GM12892 (cell line): ENCODE results near the gene VPS51.

Experiments
- POLR2A ChIP-seq: IDR thresholded peaks from 2 replicates; pipeline ENCODE4 v1.6.1; 2011; ENCODE audit warnings: low read depth, low read length, control low read depth
- POLR2AphosphoS5 ChIP-seq: IDR thresholded peaks from 2 replicates; pipeline ENCODE4 v1.6.1; 2011; ENCODE audit warnings: low read depth, low read length, control low read depth

DNA sequence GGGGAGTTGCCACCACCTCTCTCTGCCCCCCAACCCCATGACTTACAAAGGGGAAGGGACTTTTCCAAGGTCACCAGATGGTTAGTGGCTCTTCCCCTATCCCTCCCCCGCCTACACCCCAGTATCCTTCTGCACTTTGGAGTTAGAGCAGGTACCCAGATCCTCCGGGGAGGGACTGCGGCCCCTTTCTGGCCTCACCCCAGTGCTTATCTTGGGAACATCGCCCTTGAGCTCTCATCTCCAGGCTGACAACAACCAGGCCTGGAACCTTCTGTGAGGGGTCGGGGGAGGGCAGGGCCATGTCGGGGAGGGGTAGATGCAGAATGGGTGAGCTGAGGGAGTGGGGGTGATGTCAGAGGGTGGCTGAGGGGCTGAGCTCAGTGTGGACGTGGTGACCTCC, 30.2 kb upstream of the VPS51 start:
- TF ChIP-seq POLR2A = no peak
- no peak for TF ChIP-seq POLR2AphosphoS5
